Spleen (tissue), 7 donors: ENCODE measurements around the gene HOTAIR.

Experiments used
- POLR2A ChIP-seq, 3 donors: fragments of 450-650 bp; IDR thresholded peaks; one replicate each; pipeline ENCODE4 v1.5.1; 2017; ENCODE audit warnings: antibody characterized with exemption in 3 of 3, mild to moderate bottlenecking in 1 of 3
- POLR2AphosphoS5 ChIP-seq, 3 donors: sonication (generic); formaldehyde crosslinking; IDR thresholded peaks; one replicate each; pipeline ENCODE4 v1.5.1; 2017; ENCODE audit warnings: antibody characterized with exemption in 3 of 3
- TF ChIP-seq, protein P1 (sequence below), 11 experiments: fragments of 200-600 bp in 7 of 11; fragments of 450-650 bp in 4 of 11; sonication (generic) in 4 of 11; IDR thresholded peaks in 8 of 11; conservative IDR thresholded peaks in 3 of 11; 1 replicate in 7 of 11; 2 replicates in 4 of 11; pipeline versions ENCODE4 v1.4.0 to v1.8.0; 2016 to 2021; ENCODE audit warnings: antibody characterized with exemption in 11 of 11, inconsistent platforms in 4 of 11, mild to moderate bottlenecking in 1 of 11
- donor health status: DM: no; HTN: no; CAD: no; lungs with moderate emphysema.
- donor health status: DM: no; HTN: no; CAD: no.
- donor health status: DM: no; HTN: no; CAD: no.

DNA sequence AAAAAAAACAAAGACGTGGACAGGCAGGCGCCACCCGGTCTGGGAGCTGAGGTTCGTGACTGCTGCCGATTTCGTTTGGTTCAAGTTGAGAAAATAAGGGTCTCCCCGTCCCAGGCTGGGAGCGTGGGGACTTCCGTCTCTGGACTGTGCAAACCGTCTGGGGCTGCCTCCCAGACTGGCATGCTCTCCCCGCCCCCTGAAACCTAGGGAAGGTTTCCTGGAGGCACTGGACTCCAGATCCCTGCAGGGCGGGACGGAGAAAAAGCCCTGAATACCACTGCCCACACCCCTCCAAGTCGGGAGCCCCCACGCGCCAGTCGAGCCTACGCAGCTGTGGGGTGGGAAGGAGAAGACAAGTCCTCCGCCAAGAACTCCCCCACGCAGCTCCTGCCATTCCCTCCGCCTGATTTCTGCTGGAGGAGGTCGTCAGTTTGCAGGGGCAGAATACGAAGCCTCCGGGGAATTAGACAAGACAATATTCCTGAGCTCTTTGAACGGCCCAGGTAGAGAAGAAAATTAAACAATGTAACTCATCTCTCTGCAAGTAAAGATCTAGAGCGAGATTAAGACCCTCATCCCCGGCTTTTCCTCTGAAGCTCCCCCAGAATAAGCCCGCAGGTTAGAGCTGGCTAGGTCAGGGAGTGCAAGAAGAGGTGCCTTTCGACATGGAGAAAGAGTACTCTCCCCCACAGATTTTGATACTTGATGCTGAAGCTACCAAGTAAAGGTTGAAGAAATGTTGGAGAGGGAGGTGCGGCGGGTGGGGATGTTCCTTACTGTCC, 46.5 kb downstream of the HOTAIR start:
- TF ChIP-seq, protein P1, sequence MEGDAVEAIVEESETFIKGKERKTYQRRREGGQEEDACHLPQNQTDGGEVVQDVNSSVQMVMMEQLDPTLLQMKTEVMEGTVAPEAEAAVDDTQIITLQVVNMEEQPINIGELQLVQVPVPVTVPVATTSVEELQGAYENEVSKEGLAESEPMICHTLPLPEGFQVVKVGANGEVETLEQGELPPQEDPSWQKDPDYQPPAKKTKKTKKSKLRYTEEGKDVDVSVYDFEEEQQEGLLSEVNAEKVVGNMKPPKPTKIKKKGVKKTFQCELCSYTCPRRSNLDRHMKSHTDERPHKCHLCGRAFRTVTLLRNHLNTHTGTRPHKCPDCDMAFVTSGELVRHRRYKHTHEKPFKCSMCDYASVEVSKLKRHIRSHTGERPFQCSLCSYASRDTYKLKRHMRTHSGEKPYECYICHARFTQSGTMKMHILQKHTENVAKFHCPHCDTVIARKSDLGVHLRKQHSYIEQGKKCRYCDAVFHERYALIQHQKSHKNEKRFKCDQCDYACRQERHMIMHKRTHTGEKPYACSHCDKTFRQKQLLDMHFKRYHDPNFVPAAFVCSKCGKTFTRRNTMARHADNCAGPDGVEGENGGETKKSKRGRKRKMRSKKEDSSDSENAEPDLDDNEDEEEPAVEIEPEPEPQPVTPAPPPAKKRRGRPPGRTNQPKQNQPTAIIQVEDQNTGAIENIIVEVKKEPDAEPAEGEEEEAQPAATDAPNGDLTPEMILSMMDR (IDR thresholded peaks at IDR 0.05 in 8 of 11, conservative IDR thresholded peaks at IDR 0.05 in 3 of 11) = no peak
- no peak for TF ChIP-seq POLR2AphosphoS5 (IDR thresholded peaks at IDR 0.05)
- TF ChIP-seq POLR2A (IDR thresholded peaks at IDR 0.05) = no peak
